ENCODE measurements around the gene RASA1. TPM values are rescaled to one million over a fixed set of nuclear protein-coding genes. Genes with fewer than 3 reads are reported as not detected.

Gene RASA1
- total RNA-seq, 1 experiment from 2014 or later: 40.1 TPM

- H4K20me1 ChIP-seq (ENCODE audit: low read length): peaks cover 13% of the 10 kb centered on the region
- peaks cover 46% of the 10 kb centered on the region for H3K79me2 ChIP-seq (ENCODE audit: low read length)
- H3K4me1 ChIP-seq (ENCODE audit: insufficient read depth, low read length): peaks cover 19% of the 10 kb centered on the region
- H3F3A ChIP-seq (ENCODE audit: low read length, unreplicated experiment): no peaks in the 10 kb centered on the region
- no TSS peak for BruUV-seq (replicated peaks)
- peak within 1 kb of the TSS; percentile 55 for H3K27ac ChIP-seq (ENCODE audit: low read length)
- H3K27me3 ChIP-seq (ENCODE audit: low read length): no peaks in the 10 kb centered on the region
- H3K9me2 ChIP-seq (replicated peaks; ENCODE audit: low read length): no peaks in the 10 kb centered on the region
- peak; percentile 97 for ATAC-seq
- DNase-seq: peak; percentile 100
- H3K9me3 ChIP-seq (ENCODE audit: low read length): no peaks in the 10 kb centered on the region
- H3K9ac ChIP-seq (ENCODE audit: low read length): peak within 1 kb of the TSS; percentile 91
- H3K4me2 ChIP-seq (ENCODE audit: low read length): peak within 1 kb of the TSS; percentile 84
- peak within 1 kb of the TSS; percentile 84 for H3K4me3 ChIP-seq (ENCODE audit: low read length)
- H3K36me3 ChIP-seq (ENCODE audit: low read depth, low read length): peaks cover 30% of the 10 kb centered on the region
- no peak for TF ChIP-seq EZH2 (IDR thresholded peaks at IDR 0.05; ENCODE audit: low read length, unreplicated experiment)
- TF ChIP-seq, protein P1, sequence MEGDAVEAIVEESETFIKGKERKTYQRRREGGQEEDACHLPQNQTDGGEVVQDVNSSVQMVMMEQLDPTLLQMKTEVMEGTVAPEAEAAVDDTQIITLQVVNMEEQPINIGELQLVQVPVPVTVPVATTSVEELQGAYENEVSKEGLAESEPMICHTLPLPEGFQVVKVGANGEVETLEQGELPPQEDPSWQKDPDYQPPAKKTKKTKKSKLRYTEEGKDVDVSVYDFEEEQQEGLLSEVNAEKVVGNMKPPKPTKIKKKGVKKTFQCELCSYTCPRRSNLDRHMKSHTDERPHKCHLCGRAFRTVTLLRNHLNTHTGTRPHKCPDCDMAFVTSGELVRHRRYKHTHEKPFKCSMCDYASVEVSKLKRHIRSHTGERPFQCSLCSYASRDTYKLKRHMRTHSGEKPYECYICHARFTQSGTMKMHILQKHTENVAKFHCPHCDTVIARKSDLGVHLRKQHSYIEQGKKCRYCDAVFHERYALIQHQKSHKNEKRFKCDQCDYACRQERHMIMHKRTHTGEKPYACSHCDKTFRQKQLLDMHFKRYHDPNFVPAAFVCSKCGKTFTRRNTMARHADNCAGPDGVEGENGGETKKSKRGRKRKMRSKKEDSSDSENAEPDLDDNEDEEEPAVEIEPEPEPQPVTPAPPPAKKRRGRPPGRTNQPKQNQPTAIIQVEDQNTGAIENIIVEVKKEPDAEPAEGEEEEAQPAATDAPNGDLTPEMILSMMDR (conservative IDR thresholded peaks at IDR 0.05; ENCODE audit: low read depth, low read length): no peak
- peak within 1 kb of the TSS; percentile 93 for H2AFZ ChIP-seq (ENCODE audit: low read length)
- POLR2A ChIA-PET (ENCODE audit: unreplicated experiment): interaction anchor here (0.5 to 0.6 kb wide), 2 partner anchors 19 to 998 kb away, joined by 4 to 5 read pairs; no protein-coding TSS in a partner anchor
- intact Hi-C loops (cut with micrococcal nuclease): loop anchor here (10.0 kb wide), 1 partner anchor 352 kb away; no protein-coding TSS in a partner anchor
- CTCF ChIA-PET: interaction anchor here (0.6 to 1.1 kb wide), 7 partner anchors 10 to 1268 kb away, joined by 3 to 6 read pairs (median 3); no protein-coding TSS in a partner anchor
Measured at GRCh38 chr5:87412630-87413342, 145.1 kb downstream of the RASA1 start, which contains the start of gene CCNH. Gene CCNH (minus strand): TSS chr5:87412930. CDS start chr5:87412794, 136 bp downstream.

GRCh38 chr5:87413343-87413645 lies 145.6 kb downstream of the RASA1 start:
- peak overlapping the region; percentile 84 for H3K4me3 ChIP-seq (ENCODE audit: low read length)
- peak overlapping the region; percentile 93 for H2AFZ ChIP-seq (ENCODE audit: low read length)
- ChIA-PET CTCF (interaction anchor here (0.6 to 1.1 kb wide), 5 partner anchors 13 to 554 kb away, joined by 3 to 6 read pairs (median 3); no protein-coding TSS in a partner anchor), POLR2A (ENCODE audit: unreplicated experiment) (interaction anchor here (0.5 to 0.6 kb wide), 2 partner anchors 19 to 997 kb away, joined by 4 to 5 read pairs; no protein-coding TSS in a partner anchor)
- no peaks in the 10 kb centered on the region for H3K9me3 ChIP-seq (ENCODE audit: low read length)
- no peak for ATAC-seq
- intact Hi-C loops (cut with micrococcal nuclease): loop anchor here (10.0 kb wide), 1 partner anchor 352 kb away; no protein-coding TSS in a partner anchor
- H3K27me3 ChIP-seq (ENCODE audit: low read length): no peaks in the 10 kb centered on the region
- TF ChIP-seq EZH2phosphoT487 (IDR thresholded peaks at IDR 0.05; ENCODE audit: borderline replicate concordance, low read length): no peak
- TF ChIP-seq EZH2 (IDR thresholded peaks at IDR 0.05; ENCODE audit: low read length, unreplicated experiment): no peak
- TF ChIP-seq, protein P1 (conservative IDR thresholded peaks at IDR 0.05; ENCODE audit: low read depth, low read length): no peak
- H3K36me3 ChIP-seq (ENCODE audit: low read depth, low read length): peaks cover 25% of the 10 kb centered on the region
- H3K27ac ChIP-seq (ENCODE audit: low read length): no peak overlapping the region
- peak overlapping the region; percentile 91 for H3K9ac ChIP-seq (ENCODE audit: low read length)
- peaks cover 22% of the 10 kb centered on the region for H3K4me1 ChIP-seq (ENCODE audit: insufficient read depth, low read length)
- TSS peak; percentile 80 for BruUV-seq (replicated peaks)
- H3K4me2 ChIP-seq (ENCODE audit: low read length): peak overlapping the region; percentile 84
- no peaks in the 10 kb centered on the region for H3F3A ChIP-seq (ENCODE audit: low read length, unreplicated experiment)
- peaks cover 44% of the 10 kb centered on the region for H3K79me2 ChIP-seq (ENCODE audit: low read length)
- peaks cover 13% of the 10 kb centered on the region for H4K20me1 ChIP-seq (ENCODE audit: low read length)
- H3K9me2 ChIP-seq (replicated peaks; ENCODE audit: low read length): no peaks in the 10 kb centered on the region
- DNase-seq: peak; percentile 21

- Histone ChIP-seq H3K79me2 (ENCODE audit: low read length) (no peaks in the 10 kb centered on the region), H3K4me1 (ENCODE audit: insufficient read depth, low read length) (peaks cover 13% of the 10 kb centered on the region), H3K9me2 (replicated peaks; ENCODE audit: low read length) (no peaks in the 10 kb centered on the region), H3K36me3 (ENCODE audit: low read depth, low read length) (no peaks in the 10 kb centered on the region), H3K27ac (ENCODE audit: low read length) (peak overlapping the region; percentile 63), H3K4me3 (ENCODE audit: low read length) (no peak overlapping the region), H3F3A (ENCODE audit: low read length, unreplicated experiment) (no peaks in the 10 kb centered on the region), H2AFZ (ENCODE audit: low read length) (peak overlapping the region; percentile 49), H3K9ac (ENCODE audit: low read length) (peak overlapping the region; percentile 7; the same call in 1 of the 2 replicates), H4K20me1 (ENCODE audit: low read length) (no peaks in the 10 kb centered on the region), H3K9me3 (ENCODE audit: low read length) (no peaks in the 10 kb centered on the region), H3K4me2 (ENCODE audit: low read length) (peak overlapping the region; percentile 28), H3K27me3 (ENCODE audit: low read length) (no peaks in the 10 kb centered on the region)
- DNase-seq (peak; percentile 80), ATAC-seq (peak; percentile 82)
- ChIA-PET CTCF (no interaction called here), POLR2A (ENCODE audit: unreplicated experiment) (no interaction called here)
- BruUV-seq (replicated peaks): no TSS peak
- TF ChIP-seq, protein P1 (conservative IDR thresholded peaks at IDR 0.05; ENCODE audit: low read depth, low read length): no peak
- no peak for TF ChIP-seq EZH2phosphoT487 (IDR thresholded peaks at IDR 0.05; ENCODE audit: borderline replicate concordance, low read length)
- no peak for TF ChIP-seq EZH2 (IDR thresholded peaks at IDR 0.05; ENCODE audit: low read length, unreplicated experiment)
- intact Hi-C loops (cut with micrococcal nuclease): loop anchor here (10.0 kb wide), 1 partner anchor 346 kb away; no protein-coding TSS in a partner anchor
Measured at GRCh38 chr5:87418506-87418905, 150.8 kb downstream of the RASA1 start.

All from PC-3 (cell line).